Putamen (tissue), 1 donor: ENCODE results near the gene DPP9.

Experiments
- DNase-seq: peaks from one replicate; pipeline ENCODE4 v3.0.0-alpha.2; 2016; ENCODE audit warnings: low spot score

DPP9 gene

DNA sequence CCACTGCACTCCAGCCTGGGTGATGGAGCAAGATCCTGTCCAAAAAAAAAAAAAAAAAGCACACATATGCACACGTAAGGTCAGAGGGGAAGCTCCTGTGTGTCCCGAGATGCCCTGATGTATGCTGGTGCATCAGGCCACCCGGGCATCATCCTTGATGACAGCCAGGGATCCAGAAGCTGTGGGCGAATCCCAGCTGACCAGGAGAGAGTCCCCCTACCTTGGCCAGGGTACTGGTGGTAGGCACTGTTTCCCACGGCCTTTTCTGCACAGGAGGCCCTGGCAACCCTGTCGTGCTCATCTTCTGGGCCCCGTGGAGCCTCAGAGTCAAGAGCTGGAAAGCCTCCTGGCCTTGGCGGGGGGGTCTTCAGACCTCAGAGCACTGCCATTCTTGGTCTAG, 67.5 kb downstream of the DPP9 start:
- no peak for DNase-seq

DNA sequence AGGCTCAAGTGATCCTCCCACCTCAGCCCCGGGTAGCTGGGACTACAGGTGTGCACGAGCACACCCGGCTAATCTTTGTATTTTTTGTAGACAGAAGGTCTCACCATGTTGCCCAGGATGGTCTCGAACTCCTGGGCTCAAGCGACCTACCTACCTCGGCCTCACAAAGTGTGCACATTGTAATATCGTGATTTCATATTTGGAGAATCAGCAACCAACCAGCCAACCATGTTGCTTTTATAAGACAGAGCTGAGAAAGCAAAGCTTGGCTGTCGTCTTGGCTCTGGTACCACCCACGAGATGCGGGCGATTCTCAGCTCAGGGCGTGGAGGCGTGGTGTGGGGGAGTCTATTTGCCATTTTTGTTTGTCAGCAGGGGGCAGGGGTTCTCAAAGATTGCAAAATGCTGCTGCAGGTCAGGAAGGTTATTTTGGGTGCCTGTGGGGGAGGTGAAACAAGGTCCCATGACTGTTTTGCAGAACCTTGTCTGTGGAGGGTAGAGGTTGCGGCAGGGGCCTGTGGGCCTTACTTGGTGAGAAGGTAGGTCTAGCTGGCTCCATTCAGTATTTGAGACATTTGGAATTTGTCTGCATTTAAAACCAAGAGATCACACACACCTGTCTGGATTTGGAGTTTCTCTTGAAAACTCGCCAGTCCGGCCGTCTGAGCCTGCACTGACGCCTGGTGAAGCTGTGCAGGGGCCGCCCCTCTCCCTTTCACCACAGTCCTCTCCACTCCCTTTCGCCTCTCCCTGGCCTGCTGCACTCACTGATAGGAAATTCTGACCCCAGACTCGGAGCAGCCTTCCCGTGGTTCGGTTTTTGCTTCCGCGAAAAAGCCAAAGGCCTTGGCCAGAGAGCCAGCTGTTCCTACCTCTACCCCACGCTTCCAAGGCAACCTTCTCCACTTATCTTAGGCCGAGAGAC, 68.9 kb downstream of the DPP9 start:
- DNase-seq: peak; percentile 70

DNA sequence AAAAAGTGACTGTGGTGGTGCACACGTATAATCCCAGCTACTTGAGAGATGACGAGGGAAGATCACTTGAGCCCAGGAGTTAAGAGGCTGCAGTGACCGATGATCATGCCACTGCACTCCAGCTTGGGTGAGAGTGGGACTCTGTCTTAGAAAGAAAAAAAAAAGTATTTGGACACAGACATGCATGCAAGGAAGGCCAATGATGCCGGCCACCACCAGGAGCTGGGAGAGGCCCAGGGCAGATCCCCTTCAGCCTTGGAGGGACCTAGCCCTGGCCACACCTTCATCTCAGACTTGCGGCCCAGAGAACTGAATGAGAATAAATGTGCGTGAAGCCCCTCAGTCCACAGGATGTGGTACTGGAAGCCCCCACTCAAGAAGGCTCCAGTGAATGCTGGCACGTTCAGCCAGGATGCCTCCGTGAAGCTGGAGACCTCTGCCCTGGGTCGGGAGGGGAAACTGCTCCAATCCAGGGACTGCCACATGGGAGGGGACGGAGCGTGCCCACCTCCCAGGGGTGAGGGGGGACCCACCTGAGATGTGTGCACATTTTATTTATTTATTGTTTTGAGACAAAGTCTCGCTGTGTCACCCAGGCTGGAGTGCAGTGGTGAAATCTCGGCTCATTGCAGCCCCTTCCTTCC, 69.7 kb downstream of the DPP9 start:
- no peak for DNase-seq

DNA sequence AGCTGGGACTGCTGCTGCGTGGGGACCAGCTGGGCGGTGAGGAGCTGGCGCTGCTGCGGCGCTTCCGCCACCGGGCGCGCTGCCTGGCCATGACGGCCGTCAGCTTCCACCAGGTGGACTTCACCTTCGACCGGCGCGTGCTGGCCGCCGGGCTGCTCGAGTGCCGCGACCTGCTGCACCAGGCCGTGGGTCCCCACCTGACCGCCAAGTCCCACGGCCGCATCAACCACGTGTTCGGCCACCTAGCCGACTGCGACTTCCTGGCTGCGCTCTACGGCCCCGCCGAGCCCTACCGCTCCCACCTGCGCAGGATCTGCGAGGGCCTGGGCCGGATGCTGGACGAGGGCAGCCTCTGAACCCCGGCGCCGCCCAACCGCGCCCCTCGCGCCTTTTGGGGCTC, 71.6 kb downstream of the DPP9 start:
- no peak for DNase-seq

DNA sequence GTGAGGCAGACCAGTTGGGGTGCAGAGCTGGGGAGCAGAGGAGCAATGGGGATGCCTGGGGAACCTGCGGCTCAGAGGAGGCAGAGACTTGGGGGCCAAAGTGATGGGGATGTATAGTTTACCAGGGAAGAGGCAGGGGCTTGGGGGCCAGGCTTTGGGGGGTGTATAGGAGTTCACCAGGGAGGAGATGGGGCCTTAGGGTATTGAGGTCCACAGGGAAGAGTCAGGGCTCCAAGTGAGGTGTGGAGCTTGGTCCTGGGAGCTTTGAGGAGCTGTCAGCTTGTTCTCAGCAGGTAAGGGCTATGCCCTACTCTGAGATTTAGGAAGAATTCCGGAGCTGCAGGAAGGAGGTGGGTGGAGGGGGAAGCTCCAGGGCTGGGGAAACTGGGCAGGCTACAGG, 73.5 kb downstream of the DPP9 start:
- DNase-seq: no peak

DNA sequence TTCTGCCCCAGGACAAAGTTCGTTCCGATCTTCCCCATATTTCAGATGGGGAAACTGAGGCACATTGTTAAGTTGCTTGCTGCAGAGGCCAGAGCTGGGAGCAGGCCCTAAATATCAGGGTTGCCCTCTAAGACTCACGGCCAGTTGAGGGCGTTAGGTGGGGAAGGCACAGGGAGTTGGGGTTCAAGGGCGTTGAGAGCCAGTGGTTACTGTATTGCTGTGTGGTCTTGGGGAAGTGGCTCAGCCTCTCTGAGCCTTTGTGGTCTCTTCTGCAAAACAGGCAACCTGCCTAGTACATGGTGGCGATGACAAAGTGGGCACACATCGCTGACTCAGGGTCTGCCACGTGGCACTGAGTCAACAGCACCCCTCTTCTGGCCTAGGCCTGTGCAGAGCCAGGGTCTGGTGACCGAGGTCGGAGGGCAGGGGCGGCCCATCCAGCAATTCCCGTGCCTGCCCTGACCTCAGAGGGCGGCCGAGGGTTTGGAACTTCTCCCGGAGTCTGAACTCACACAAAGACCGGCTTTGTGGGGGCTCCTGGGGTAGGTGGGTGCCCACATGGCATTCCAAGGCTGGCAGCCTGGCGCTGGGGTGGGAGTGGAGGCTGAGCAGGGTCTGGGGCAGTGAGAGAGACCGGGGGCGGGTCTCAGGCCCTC, 74.1 kb downstream of the DPP9 start:
- no peak for DNase-seq

DNA sequence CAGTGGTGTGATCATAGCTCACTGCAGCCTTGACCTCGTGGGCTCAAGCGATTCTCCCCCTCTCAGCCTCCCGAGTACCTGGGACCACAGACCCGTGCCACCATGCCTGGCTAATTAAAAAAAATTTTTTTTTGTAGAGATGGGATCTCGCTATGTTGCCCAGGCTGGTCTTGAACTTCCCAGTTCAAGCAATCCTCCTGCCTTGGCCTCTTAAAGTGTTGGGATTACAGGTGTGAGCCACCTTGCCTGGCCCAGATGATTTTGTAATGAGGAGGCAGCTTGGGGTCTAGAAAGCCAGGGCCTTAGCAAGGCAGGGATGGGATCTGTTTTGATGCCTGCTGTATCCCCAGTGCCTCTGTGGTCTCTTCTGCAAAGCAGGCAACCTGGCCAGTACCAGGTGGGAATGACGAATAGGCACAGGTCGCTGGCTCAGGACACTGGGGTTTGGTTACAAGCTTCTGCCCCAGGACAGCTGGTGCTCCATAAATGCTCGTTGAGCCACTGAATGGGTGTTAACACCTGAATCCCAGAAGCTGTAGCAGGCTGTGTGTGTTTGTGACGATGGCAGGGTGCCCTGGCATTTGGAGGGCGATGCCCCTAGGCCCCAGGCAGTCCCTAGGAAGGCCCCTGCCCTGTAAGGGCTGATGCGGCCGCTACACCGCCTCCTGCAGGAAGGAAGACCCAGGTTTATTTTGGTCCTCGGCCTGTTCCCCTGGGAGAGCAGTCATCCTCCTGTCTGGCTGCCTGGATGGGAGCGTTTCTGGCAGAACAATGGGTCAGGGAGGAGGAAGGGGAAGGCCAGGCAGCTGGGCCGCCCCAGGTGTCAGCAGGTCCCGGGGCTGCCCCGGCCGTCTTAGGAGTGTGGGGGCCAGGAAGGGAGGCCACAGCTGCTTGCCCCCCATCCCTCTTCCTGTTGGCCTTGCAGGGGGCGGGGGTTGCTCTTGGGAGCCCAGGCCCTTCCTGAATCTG, 75.7 kb downstream of the DPP9 start:
- DNase-seq: no peak

DNA sequence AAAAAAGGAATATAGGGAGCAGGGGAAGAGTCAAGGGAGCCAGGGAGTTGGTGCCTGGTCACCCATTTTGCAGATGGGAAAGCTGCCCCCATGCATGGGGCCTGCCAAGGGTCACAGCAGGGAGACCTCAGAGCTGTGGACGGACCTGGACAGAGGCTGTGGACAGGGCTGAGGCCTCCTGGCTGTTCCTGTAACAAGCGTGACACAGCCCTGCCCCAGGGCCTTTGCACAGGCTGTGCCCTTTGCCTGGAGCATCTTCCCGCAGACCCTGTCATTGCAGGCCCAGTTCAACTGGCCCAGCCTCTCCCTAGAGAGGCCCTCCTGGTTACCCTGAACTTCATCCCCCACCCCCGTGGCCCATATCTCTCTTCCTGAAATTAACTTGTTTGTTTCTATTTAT, 77.9 kb downstream of the DPP9 start:
- DNase-seq: no peak

DNA sequence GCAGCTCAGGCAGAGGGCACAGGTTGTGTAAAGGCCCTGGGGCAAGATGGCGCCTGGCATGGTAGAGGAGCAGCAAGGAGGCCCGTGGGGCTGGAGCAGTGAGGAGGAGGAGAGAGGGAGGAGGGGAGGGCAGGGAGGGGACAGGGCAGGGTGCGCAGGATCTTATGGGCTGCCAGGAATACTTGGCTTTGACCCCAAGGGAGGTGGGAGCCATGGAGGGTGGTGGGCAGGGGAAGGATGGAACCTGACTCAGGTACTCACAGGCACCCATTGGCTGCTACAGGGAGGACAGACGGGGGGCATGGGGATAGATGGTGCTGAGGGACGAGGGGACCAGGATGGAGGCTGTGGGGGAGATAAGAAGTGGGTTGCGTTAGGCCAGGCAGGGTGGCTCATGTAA, 81.0 kb downstream of the DPP9 start:
- no peak for DNase-seq

DNA sequence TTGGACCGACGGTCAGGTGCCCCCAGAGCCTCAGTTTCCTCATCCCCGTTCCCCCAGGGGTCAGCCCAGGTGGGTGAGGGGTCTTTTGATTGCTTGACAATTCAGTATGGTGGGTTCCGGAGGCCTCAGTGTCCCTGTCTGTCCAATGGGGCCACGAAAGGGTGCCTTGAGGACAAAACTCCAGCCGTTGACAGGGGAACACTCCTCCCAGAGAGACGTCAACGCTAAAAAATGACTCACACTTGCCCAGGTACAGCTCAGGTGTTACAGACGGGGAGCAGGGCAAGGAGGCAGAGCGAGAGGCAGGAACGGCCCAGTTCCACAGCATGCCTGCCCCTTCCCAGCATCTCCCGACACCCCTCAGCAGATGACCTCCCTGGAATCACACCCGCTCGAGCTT, 82.5 kb downstream of the DPP9 start:
- DNase-seq: no peak

DNA sequence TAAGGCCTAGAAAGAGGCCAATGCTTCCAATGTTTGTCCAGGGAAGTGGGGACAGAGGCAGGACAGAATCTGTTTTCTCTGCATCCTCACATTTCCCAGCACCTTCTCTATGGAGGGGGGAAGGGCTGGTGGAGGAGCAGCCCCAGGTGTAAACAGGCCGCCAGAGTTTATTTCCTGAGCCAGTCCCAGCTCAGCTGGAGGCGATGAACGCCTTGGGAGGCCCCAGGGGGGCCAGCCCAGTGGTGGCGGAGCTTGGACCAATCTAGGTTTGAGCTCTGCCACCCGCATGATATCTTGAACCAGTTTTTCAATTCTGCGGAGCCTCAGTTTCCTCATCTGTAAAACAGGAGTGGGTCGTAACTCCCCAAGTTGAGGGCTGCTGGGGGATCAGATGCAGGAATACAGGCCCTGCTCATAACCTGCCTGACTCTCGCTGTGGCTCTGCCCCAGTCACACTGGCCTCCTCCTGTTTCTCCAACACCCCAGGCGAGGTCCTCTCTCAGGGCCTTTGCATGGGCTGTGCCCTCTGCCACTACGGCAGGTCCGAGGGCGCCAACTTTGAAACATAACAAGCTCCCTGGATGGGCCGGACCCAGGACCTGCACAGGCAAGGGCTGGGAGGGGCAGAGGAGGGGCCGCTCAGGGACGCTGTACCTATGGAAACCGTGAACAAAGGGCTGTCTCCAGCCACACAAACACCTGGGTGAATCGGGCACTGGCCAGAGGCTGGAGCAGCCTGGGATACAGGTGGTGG, 83.2 kb downstream of the DPP9 start:
- DNase-seq: no peak

DNA sequence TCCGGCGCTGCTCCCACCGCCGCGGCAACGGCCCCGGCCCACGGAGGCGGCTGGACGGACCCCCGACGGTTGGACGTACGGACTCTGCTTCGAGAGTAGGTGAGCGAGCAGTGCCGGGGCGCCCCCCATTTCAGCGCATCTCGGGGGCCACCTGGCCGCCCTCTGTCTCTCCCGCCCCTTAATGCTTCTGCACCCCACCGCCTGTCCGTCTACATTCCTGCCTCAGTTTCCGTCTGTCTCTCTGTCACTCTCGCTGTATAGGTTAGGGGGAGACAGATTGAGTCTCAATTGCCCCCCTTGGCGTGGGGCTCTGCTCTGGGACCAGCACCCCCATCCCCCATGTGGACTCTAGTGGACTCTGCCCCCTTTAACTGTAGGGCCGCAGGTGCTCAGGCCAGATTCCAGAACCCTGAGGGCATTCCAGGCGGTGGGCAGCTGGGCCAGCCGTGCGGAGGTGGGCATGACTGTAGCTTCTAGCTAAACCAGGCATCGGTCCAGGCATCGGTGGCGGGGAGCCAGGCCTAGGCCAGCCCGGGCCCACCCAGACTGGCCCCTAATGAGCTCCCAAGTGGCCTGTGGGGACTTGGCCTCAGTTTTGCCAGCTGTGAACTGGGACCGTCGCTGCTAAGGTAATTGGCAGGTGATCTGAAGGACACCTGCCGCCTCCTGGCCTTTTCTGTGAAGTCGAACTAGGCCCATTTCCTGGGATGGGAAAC, 84.0 kb downstream of the DPP9 start:
- DNase-seq: no peak

DNA sequence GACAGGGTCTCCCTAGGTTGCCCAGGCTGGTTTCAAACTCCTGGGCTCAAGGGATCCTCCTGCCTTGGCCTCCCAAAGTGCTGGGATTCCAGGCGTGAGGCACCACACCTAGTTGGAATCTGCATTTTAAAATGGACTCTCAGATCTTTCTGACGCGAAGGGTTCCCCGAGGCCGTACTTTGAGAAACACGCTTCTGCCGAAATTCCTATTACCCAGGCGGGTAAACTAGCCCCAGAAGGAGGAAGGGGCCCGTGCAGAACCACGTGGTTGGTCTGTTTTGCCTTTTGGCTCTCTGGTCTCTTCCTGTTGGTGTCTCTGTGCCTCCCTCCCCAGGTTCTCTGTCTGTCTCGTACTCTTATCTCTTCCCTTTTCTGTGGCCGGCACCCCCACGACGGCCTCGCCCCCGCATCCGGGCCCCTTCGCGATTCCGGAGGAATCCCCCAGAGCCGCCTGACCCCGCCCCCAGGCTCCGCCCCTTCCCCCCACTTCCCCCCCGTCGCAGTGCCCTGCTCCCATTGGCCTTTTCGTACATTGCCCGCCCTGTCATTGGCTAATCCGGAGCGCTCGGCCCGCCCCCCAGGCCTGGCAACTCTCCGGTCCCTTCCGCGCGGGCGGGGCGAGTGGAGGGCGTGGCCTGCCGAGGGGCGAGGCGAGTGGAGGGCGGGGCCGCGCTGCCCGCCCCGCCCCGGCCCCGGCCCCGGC, 84.7 kb downstream of the DPP9 start, which contains the start of gene TNFAIP8L1:
Gene TNFAIP8L1, plus strand, starts transcription at position 689 of the 703 bp plus-strand sequence. CDS start 12,354 bp downstream, outside the sequence.
- DNase-seq: peak; percentile 89

DNA sequence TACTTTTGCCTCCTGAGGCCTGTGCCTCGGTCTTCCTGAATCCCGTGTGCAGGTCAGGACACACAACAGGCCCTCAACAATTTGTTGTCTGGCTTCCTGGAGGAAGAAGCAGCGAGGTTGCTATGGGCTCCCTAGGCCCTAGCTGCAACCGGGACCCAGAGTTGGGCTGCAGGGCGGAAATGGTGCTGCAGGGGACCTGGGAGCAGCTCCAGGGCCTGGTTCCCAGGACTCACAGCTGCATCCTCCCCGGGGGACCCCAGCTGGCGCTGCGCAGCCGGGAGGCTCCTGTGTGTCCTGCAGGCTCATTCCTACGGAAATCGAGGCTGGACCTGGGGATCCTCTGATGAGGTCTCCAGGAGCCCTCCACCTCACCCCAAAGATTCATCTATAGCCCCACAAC, 85.3 kb downstream of the DPP9 start:
- DNase-seq: no peak

DNA sequence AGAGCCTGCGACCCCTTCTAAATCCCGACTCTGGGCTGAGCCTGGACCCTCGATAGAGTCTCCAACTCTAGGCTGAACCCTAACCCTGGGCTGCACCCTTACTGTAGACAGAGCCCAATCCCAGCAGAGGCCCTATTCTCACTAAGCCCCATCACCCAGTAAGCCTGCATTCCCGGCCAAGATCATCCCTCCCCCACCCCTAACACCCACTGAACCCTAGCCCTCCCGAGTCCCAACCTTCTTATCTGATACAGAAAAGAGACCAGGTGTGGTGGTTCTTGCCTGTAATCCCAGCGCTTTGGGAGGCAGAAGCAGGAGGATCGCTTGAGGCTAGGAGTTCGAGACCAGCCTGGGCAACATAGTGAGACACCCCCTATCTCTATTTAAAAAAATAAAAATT, 86.9 kb downstream of the DPP9 start:
- DNase-seq: no peak

DNA sequence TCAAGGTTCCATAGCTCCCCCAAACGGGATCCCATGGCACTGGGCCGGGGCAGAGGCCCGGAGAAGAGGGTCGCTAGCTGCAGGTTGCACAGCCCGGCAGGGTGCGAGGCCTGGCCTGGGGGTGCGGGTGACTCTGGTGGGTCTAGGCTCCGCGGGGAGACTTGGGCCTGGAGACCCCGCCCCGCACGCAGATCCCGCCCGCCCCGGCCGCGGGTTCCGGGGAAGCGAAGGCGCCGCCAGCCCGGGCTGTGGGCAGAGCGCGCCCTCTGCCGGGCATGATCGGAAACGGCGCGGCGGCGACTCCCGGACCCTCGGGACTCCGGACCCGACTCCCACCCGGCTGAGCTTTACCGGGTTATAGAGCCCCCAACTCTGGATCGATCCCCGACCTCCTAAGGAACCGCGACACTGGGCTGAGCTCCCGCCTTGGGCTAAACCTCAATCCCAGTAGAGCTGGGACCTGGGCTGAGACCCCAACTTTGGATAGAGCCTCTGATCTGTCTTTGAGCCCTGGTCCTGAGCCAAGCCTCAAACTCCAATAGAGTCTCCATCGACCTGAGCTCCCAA, 87.4 kb downstream of the DPP9 start:
- DNase-seq: no peak

DNA sequence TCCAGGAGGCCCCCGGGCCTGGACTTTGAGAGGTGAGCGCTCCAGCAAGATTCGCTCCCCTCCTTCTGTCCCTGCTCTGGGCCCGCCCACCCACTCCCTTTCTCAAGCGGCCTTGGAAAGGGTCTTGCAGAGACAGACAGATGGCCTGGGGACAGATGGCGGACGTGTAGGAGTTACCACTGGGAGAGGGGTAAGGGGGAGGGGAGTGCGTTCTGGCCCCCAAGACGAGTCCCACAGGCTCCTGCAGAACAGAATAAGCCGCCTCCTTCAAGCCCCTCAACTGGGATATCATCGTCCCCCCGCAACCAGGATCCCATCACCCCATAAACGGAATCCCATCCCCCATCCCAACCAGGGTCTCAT, 87.9 kb downstream of the DPP9 start:
- DNase-seq: no peak

DNA sequence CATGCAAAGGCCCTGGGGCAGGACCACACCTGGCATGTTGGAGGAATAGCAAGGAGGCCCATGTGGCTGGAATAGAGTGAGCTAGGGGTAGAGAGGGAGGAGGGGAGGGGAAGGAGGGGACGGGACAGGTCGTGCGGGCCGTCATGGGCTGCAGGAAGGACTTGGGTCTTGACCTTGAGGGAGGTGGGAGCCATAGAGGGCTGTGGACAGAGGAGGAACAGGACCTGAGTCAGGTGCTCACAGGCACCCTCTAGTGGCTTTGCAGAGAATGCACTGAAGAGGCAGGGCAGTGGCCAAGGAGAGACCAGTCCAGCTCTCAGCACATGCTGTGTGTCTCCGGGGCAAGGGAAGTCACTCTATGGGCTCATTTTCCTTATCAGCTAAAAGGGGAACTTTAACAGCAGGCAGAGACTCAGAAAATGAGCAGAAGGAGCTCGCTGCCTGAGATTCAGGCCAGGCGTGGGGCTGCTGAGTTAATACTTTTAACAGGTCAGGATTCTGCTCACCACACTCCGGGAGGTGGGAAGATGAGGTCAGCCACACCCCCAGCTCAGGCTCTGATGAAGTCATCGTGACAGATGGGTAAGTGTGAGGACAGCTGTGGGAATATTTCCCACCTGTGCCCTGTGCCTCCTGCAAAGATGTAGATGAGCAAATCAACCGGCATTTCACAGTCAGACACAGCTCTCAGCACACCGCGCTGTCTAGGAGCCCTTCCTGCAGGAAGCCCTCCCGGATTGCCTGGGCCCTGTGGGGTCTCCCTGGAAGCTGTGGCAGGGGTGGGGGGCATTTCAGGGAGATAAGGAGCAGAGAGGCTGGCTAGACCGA, 90.3 kb downstream of the DPP9 start:
- no peak for DNase-seq
